HepG2 (cell line): Measurements from ENCODE around the gene SHMT1. TPM values are rescaled to one million over a fixed set of nuclear protein-coding genes. Genes with fewer than 3 reads are reported as not detected.

Source experiments
- ATAC-seq: fragments of 200-7000 bp; cut with Tn5 transposase; 3 replicates; pipeline ENCODE4 v1.9.1; 2020; ENCODE audit warnings: mild to moderate bottlenecking, moderate library complexity
- BruUV-seq: library from RNA; stranded (reverse); fragments of 400-500 nt; replicated peaks from 2 replicates; lab custom pipeline; 2021; lab: Mats Ljungman, UMichigan
- CTCF ChIA-PET: fragments of 300-600 bp; formaldehyde crosslinking; extraction: SDS; loops from one replicate; lab custom pipeline; 2021; ENCODE audit warnings: low total read pairs, inconsistent platforms, low intra/inter-chr PET ratio; lab: Yijun Ruan, JAX
- POLR2A ChIA-PET: fragments of 350-600 bp; sonication (Branson Sonifier 250); formaldehyde crosslinking; loops from one replicate; lab custom pipeline; 2020; ENCODE audit warnings: antibody characterized with exemption, inconsistent platforms; lab: Yijun Ruan, JAX
- DNase-seq: peaks from one replicate; pipeline ENCODE4 v3.0.0-alpha.2; 2015; ENCODE audit warnings: low spot score
- FAIRE-seq: peaks from 3 replicates; lab custom pipeline; 2011; peaks lifted over from hg19 to GRCh38; lab: Jason Lieb, UNC
- H2AFZ ChIP-seq: one replicate; pipeline ENCODE4 v1.6.1; 2011; ENCODE audit warnings: low read length, inconsistent platforms
- H3K27ac ChIP-seq: fragments of 300-600 bp; 3 replicates; pipeline ENCODE4 v1.8.0; 2011; ENCODE audit warnings: mixed run types, mild to moderate bottlenecking, mixed read lengths, low read length, inconsistent platforms; ENCODE audit not compliant: insufficient read depth; ENCODE audit errors: extremely low read length
- H3K27me3 ChIP-seq, 2 experiments: fragments of 200-600 bp in 1 of 2; 2 replicates in 1 of 2; 3 replicates in 1 of 2; pipeline versions ENCODE4 v1.6.0 to v1.8.0; 2011; ENCODE audit warnings: low read length in 2 of 2, mild to moderate bottlenecking in 2 of 2, moderate library complexity in 2 of 2, inconsistent platforms in 1 of 2; ENCODE audit not compliant: insufficient read depth in 2 of 2, control insufficient read depth in 1 of 2
- H3K36me3 ChIP-seq, 2 experiments: fragments of 200-600 bp in 1 of 2; replicated peaks in 1 of 2; 2 replicates in 1 of 2; 3 replicates in 1 of 2; pipeline versions ENCODE4 v1.5.1 to v1.8.0; 2011; ENCODE audit warnings: low read length in 2 of 2, inconsistent platforms in 1 of 2; ENCODE audit not compliant: insufficient read depth in 2 of 2, control insufficient read depth in 1 of 2
- H3K4me1 ChIP-seq: 2 replicates; pipeline ENCODE4 v1.5.1; 2012; ENCODE audit warnings: low read length, inconsistent platforms; ENCODE audit not compliant: insufficient read depth
- H3K4me2 ChIP-seq: 2 replicates; pipeline ENCODE4 v1.6.0; 2011; ENCODE audit warnings: low read depth, low read length, inconsistent platforms
- H3K4me3 ChIP-seq, 3 experiments: fragments of 200-600 bp in 1 of 3; sonication (generic), shearing (Covaris generic) in 1 of 3; replicated peaks in 1 of 3; 2 replicates each; pipeline ENCODE4 v1.5.1; 2011 to 2016; ENCODE audit warnings: low read length in 3 of 3, inconsistent platforms in 2 of 3, low read depth in 2 of 3, mild to moderate bottlenecking in 2 of 3, control low read depth in 1 of 3, mixed read lengths in 1 of 3; ENCODE audit not compliant: insufficient read depth in 1 of 3
- H3K79me2 ChIP-seq: one replicate; pipeline ENCODE4 v1.6.1; 2011; ENCODE audit warnings: low read length, inconsistent platforms; ENCODE audit not compliant: insufficient read depth
- H3K9ac ChIP-seq: 2 replicates; pipeline ENCODE4 v1.6.0; 2011; ENCODE audit warnings: mild to moderate bottlenecking, low read depth, low read length, inconsistent platforms; ENCODE audit not compliant: insufficient read depth
- H3K9me3 ChIP-seq: 2 replicates; pipeline ENCODE4 v1.5.1; 2012; ENCODE audit warnings: mild to moderate bottlenecking, low read length
- H4K20me1 ChIP-seq: 2 replicates; pipeline ENCODE4 v1.6.0; 2011; ENCODE audit warnings: inconsistent platforms, mild to moderate bottlenecking, low read length, moderate library complexity; ENCODE audit not compliant: insufficient read depth
- CEBPG ChIP-seq: IDR thresholded peaks from 2 replicates; pipeline ENCODE4 v1.6.1; 2016
- GTF3A ChIP-seq: sonication (generic); formaldehyde crosslinking; conservative IDR thresholded peaks from 2 replicates; pipeline ENCODE4 v1.4.0; 2020; ENCODE audit warnings: mild to moderate bottlenecking, missing genetic modification reagents
- MYNN ChIP-seq: sonication (generic); formaldehyde crosslinking; IDR thresholded peaks from 2 replicates; pipeline ENCODE4 v1.4.0; 2020; ENCODE audit warnings: mild to moderate bottlenecking, low read depth, missing genetic modification reagents
- REXO4 ChIP-seq: sonication (generic); formaldehyde crosslinking; IDR thresholded peaks from 2 replicates; pipeline ENCODE4 v1.8.0; 2022; ENCODE audit warnings: missing genetic modification reagents, mild to moderate bottlenecking, borderline replicate concordance
- ZFX ChIP-seq: sonication (generic); formaldehyde crosslinking; IDR thresholded peaks from 2 replicates; pipeline ENCODE4 v1.4.0; 2020; ENCODE audit warnings: mild to moderate bottlenecking, low read depth, missing genetic modification reagents, moderate library complexity
- ZNF326 ChIP-seq: sonication (generic); formaldehyde crosslinking; IDR thresholded peaks from 2 replicates; pipeline ENCODE4 v1.4.0; 2020; ENCODE audit warnings: missing genetic modification reagents, borderline replicate concordance
- ZSCAN21 ChIP-seq: sonication (generic); formaldehyde crosslinking; IDR thresholded peaks from 2 replicates; pipeline ENCODE4 v1.8.0; 2022; ENCODE audit warnings: mild to moderate bottlenecking, missing genetic modification reagents, moderate library complexity, borderline replicate concordance
- WGBS: methylation state at CpG from one replicate; pipeline ENCODE4 v1.1.6; 2017; ENCODE audit warnings: low lambda C conversion rate; 5-methylcytosine and 5-hydroxymethylcytosine counted together
- in situ Hi-C: cut with HindIII; loops from 2 replicates; pipeline ENCODE4 v1.10.0; 2017; ENCODE audit warnings: low pct_unique_long_range_greater_than_20kb; ENCODE audit not compliant: extremely low pct_ligation_motif_present
- intact Hi-C: fragments of 100-400 bp; cut with micrococcal nuclease; formaldehyde crosslinking; loops from one replicate; pipeline ENCODE4 v1.10.0; 2022; ENCODE audit not compliant: unreplicated experiment
- polyA plus RNA-seq, 8 experiments: library from polyadenylated mRNA; depleted of rRNA in 3 of 8; stranded (reverse) in 7 of 8; unstranded in 1 of 8; fragments of >200 nt; fragmentation: Illumina TruSeq in 4 of 8; extraction: Trizol in 4 of 8; gene quantifications; 2 replicates each; pipeline versions ENCODE4 v1.2.1 to v1.2.3, GENCODE V29; 2011 to 2016; ENCODE audit warnings: low read depth in 4 of 8, missing spikeins in 1 of 8, mixed read lengths in 1 of 8; ENCODE audit not compliant: insufficient read depth in 1 of 8
- total RNA-seq, 5 experiments: library from RNA; depleted of rRNA; stranded (reverse); fragments of >200 nt; fragmentation: Illumina TruSeq; extraction: Trizol; gene quantifications; 2 replicates each; pipeline ENCODE4 v1.2.3, GENCODE V29; 2016; ENCODE audit warnings: low read depth in 1 of 5
- TF ChIP-seq, protein P1 (sequence below): IDR thresholded peaks from 2 replicates; pipeline ENCODE4 v1.6.1; 2016; ENCODE audit warnings: low read depth, control low read depth
- TF ChIP-seq, protein P2 (sequence below): sonication (generic); formaldehyde crosslinking; conservative IDR thresholded peaks from 2 replicates; pipeline ENCODE4 v1.4.0; 2020; ENCODE audit warnings: missing genetic modification reagents
- TF ChIP-seq, protein P3 (sequence below): sonication (generic); formaldehyde crosslinking; IDR thresholded peaks from 2 replicates; pipeline ENCODE4 v1.5.0; 2020; ENCODE audit warnings: mild to moderate bottlenecking, missing genetic modification reagents, moderate library complexity
- TF ChIP-seq, protein P4 (sequence below): sonication (generic); formaldehyde crosslinking; IDR thresholded peaks from 2 replicates; pipeline ENCODE4 v1.5.0; 2020; ENCODE audit warnings: missing genetic modification reagents

SHMT1 gene
- total and polyA plus RNA-seq, 2 of the 13 experiments (the other 11 are each of a cell fraction or from before 2014, with no cell fraction given) = 21.3 to 48.8 TPM

GRCh38 chr17:18378205-18378505 lies 14.8 kb upstream of the SHMT1 start:
- in situ Hi-C loops = no loop called here
- no CpG with 5 or more reads among the region's 2 CpGs for WGBS
- no peaks in the 10 kb centered on the region for H4K20me1 ChIP-seq
- H2AFZ ChIP-seq = no peak overlapping the region
- no peak overlapping the region for H3K9ac ChIP-seq
- no peak for TF ChIP-seq ZNF326
- TF ChIP-seq, protein P1, sequence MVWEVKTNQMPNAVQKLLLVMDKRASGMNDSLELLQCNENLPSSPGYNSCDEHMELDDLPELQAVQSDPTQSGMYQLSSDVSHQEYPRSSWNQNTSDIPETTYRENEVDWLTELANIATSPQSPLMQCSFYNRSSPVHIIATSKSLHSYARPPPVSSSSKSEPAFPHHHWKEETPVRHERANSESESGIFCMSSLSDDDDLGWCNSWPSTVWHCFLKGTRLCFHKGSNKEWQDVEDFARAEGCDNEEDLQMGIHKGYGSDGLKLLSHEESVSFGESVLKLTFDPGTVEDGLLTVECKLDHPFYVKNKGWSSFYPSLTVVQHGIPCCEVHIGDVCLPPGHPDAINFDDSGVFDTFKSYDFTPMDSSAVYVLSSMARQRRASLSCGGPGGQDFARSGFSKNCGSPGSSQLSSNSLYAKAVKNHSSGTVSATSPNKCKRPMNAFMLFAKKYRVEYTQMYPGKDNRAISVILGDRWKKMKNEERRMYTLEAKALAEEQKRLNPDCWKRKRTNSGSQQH (CRISPR knock-in tag) = no peak
- TF ChIP-seq, protein P2, sequence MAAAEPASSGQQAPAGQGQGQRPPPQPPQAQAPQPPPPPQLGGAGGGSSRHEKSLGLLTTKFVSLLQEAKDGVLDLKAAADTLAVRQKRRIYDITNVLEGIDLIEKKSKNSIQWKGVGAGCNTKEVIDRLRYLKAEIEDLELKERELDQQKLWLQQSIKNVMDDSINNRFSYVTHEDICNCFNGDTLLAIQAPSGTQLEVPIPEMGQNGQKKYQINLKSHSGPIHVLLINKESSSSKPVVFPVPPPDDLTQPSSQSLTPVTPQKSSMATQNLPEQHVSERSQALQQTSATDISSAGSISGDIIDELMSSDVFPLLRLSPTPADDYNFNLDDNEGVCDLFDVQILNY (CRISPR knock-in tag) = no peak
- peaks cover 17% of the 10 kb centered on the region for H3K4me1 ChIP-seq
- ATAC-seq (no peak; the same call in 2 of the 3 replicates), FAIRE-seq (no peak), DNase-seq (no peak)
- ChIA-PET POLR2A (interaction anchor here (2.0 kb wide), 1 partner anchor 15 kb away, joined by 5 read pairs; the partner anchor contains the start of gene SHMT1), CTCF (interaction anchor here (1.6 kb wide), 1 partner anchor 130 kb away, joined by 3 read pairs; no protein-coding TSS in a partner anchor)
- peaks cover 6% of the 10 kb centered on the region for H3K9me3 ChIP-seq
- no peaks in the 10 kb centered on the region for H3K36me3 ChIP-seq
- peak overlapping the region; percentile 78; the same call in 1 of the 2 replicates for H3K4me2 ChIP-seq
- H3K27me3 ChIP-seq = peaks cover 0 to 4% of the 10 kb centered on the region in 2 experiments; a peak in 3 of 5 replicates
- intact Hi-C loops = no loop called here
- H3K27ac ChIP-seq = no peak overlapping the region
- no peaks in the 10 kb centered on the region for H3K79me2 ChIP-seq
- BruUV-seq = no TSS peak
- no peak overlapping the region; a peak in 1 of 6 replicates for H3K4me3 ChIP-seq

DNA sequence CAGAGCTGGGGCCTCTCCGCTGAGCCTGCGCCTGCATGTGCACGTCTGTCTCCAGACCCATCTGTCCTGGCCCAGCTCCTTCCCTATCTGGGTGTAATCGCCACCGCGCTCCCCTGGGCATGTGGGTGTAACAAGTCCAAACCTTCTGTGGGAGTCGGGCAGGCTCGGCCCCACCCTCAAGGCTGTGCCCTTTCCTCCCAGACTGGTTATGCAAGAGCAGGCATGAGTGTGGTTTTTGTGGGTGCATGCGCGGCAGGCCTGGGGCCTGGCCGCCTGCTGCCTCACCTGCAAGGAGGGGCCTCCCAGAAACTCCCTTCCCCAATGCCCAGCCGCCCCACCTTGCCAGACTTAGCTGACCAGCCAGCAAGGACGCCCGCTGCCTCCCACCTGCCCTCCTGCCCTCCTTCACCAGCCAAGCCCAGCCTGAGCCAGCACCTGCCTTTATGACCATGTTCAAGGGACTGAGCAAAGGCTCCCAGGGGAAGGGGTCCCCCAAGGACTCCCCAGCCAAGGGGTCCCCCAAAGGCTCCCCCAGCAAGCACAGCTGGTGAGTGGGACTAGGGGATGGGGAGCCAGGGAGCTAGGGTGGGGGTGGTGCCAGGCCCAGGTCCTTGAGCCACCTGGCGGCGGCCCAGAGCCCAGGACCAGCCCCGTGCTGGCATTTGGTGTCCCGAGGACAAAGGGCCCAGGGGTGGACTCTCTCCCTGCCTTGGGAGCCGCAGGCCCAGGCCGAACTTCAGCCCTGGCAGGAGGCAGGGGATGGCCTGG lies 14.3 kb upstream of the SHMT1 start, which contains the start of gene EVPLL:
EVPLL (plus strand) TSS at position 342 of the 768 bp plus-strand sequence. CDS start 3,160 bp downstream, outside the sequence.
- Histone ChIP-seq H3K4me3 (peak within 1 kb of the TSS in 2 of 3 experiments; percentile 23 to 61; a peak in 4 of 6 replicates), H3K36me3 (no peaks in the 10 kb centered on the region), H3K27me3 (peaks cover 0 to 4% of the 10 kb centered on the region in 2 experiments; a peak in 3 of 5 replicates), H3K9me3 (peaks cover 6% of the 10 kb centered on the region), H2AFZ (peak within 1 kb of the TSS; percentile 50), H4K20me1 (no peaks in the 10 kb centered on the region), H3K79me2 (no peaks in the 10 kb centered on the region), H3K4me1 (peaks cover 17% of the 10 kb centered on the region), H3K27ac (no peak within 1 kb of the TSS), H3K4me2 (peak within 1 kb of the TSS; percentile 78), H3K9ac (no peak within 1 kb of the TSS)
- intact Hi-C loops (no loop called here), in situ Hi-C loops (no loop called here)
- ATAC-seq (peak; percentile 77), FAIRE-seq (peak; percentile 37), DNase-seq (no peak)
- ChIA-PET POLR2A (interaction anchor here (2.0 kb wide), 1 partner anchor 15 kb away, joined by 5 read pairs; the partner anchor contains the start of gene SHMT1), CTCF (interaction anchor here (1.6 kb wide), 1 partner anchor 129 kb away, joined by 3 read pairs; no protein-coding TSS in a partner anchor)
- 0% methylated on average over 1 of the region's 20 CpGs for WGBS
- BruUV-seq = no TSS peak
- no peak for TF ChIP-seq MYNN (CRISPR knock-in tag)
- 0 out of 2 replicates have a peak, but pooled peaks have one; percentile 23 for TF ChIP-seq ZSCAN21 (CRISPR knock-in tag)
- TF ChIP-seq GTF3A (CRISPR knock-in tag) = no peak
- TF ChIP-seq ZFX (CRISPR knock-in tag) = peak; percentile 50
- TF ChIP-seq CEBPG = peak; percentile 69
- TF ChIP-seq, protein P3, sequence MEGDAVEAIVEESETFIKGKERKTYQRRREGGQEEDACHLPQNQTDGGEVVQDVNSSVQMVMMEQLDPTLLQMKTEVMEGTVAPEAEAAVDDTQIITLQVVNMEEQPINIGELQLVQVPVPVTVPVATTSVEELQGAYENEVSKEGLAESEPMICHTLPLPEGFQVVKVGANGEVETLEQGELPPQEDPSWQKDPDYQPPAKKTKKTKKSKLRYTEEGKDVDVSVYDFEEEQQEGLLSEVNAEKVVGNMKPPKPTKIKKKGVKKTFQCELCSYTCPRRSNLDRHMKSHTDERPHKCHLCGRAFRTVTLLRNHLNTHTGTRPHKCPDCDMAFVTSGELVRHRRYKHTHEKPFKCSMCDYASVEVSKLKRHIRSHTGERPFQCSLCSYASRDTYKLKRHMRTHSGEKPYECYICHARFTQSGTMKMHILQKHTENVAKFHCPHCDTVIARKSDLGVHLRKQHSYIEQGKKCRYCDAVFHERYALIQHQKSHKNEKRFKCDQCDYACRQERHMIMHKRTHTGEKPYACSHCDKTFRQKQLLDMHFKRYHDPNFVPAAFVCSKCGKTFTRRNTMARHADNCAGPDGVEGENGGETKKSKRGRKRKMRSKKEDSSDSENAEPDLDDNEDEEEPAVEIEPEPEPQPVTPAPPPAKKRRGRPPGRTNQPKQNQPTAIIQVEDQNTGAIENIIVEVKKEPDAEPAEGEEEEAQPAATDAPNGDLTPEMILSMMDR (CRISPR knock-in tag) = peak; percentile 45
- no peak for TF ChIP-seq REXO4 (CRISPR knock-in tag)
- TF ChIP-seq, protein P4, sequence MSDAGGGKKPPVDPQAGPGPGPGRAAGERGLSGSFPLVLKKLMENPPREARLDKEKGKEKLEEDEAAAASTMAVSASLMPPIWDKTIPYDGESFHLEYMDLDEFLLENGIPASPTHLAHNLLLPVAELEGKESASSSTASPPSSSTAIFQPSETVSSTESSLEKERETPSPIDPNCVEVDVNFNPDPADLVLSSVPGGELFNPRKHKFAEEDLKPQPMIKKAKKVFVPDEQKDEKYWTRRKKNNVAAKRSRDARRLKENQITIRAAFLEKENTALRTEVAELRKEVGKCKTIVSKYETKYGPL = peak; percentile 69; the same call in 1 of the 2 replicates
